ENCODE results near the gene NBEA.

The NBEA gene

DNA sequence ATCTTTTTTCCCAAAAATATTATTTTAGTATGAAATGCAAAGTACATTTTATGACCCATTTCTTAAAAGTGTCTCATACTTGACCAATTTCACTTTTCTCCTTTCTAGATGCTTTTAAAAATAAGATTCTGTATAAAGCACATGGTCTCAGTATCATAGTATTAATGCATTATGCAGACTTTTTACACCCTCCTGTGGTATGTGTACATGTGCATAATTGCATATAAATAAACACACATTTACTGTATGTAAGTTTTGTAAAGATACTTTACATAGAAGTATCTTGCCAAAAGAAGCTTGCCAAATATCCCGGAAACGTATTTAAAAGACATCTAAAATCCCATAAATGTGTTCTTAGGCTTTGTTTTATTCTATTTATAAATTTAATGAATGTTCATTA, 619.5 kb downstream of the NBEA start:
- Mint-ChIP-seq H3K27me3 (no peaks in the 10 kb centered on the region), H3K9me3 (no peaks in the 10 kb centered on the region), H3K4me1 (ENCODE audit: low read depth) (no peaks in the 10 kb centered on the region), H3K36me3 (ENCODE audit: low read depth) (no peaks in the 10 kb centered on the region), H3K4me3 (no peak overlapping the region), H3K27ac (no peak overlapping the region)
- intact Hi-C loops (cut with micrococcal nuclease): no loop called here

- Mint-ChIP-seq H3K27ac (no peak overlapping the region), H3K4me3 (no peak overlapping the region), H3K9me3 (no peaks in the 10 kb centered on the region), H3K27me3 (no peaks in the 10 kb centered on the region), H3K4me1 (ENCODE audit: low read depth) (no peaks in the 10 kb centered on the region), H3K36me3 (ENCODE audit: low read depth) (no peaks in the 10 kb centered on the region)
- intact Hi-C loops (cut with micrococcal nuclease): no loop called here
Measured at GRCh38 chr13:35565273-35565672, 623.2 kb downstream of the NBEA start.

GRCh38 chr13:35566340-35566739, 624.3 kb downstream of the NBEA start:
- Mint-ChIP-seq H3K4me1 (ENCODE audit: low read depth) (no peaks in the 10 kb centered on the region), H3K27me3 (no peaks in the 10 kb centered on the region), H3K4me3 (no peak overlapping the region), H3K36me3 (ENCODE audit: low read depth) (no peaks in the 10 kb centered on the region), H3K27ac (no peak overlapping the region), H3K9me3 (no peaks in the 10 kb centered on the region)
- intact Hi-C loops (cut with micrococcal nuclease): no loop called here

GRCh38 chr13:35567406-35567980, 625.4 kb downstream of the NBEA start:
- intact Hi-C loops (cut with micrococcal nuclease): no loop called here
- H3K4me1 Mint-ChIP-seq (ENCODE audit: low read depth): no peaks in the 10 kb centered on the region

DNA sequence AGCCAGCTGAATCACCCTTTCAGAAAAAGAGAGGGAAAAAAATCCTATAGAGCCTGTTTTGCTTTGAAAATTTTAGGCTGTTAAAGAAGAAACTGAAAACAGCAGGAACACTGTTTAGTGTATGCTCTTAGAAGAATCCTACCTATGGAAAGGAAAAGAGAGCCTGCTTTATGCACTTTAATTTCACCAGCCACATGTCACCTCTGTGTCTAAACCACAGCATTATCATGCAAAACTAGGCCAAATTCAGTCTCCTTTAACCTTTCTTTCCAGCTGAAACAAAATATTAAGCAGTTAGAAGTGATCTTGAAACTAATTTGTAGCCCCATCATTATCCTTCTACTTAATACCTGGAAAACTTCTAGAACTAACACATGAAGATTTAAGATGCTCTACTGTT, 631.6 kb downstream of the NBEA start:
- Mint-ChIP-seq H3K4me3 (no peak overlapping the region), H3K27me3 (no peaks in the 10 kb centered on the region), H3K36me3 (ENCODE audit: low read depth) (no peaks in the 10 kb centered on the region), H3K4me1 (ENCODE audit: low read depth) (no peaks in the 10 kb centered on the region), H3K27ac (no peak overlapping the region), H3K9me3 (no peaks in the 10 kb centered on the region)
- intact Hi-C loops (cut with micrococcal nuclease): no loop called here

More at GRCh38 chr13:35567406-35567980, 625.4 kb downstream of the NBEA start:
- no peak overlapping the region for H3K4me3 Mint-ChIP-seq
- no peaks in the 10 kb centered on the region for H3K36me3 Mint-ChIP-seq (ENCODE audit: low read depth)
- H3K27ac Mint-ChIP-seq: no peak overlapping the region
- no peaks in the 10 kb centered on the region for H3K9me3 Mint-ChIP-seq
- H3K27me3 Mint-ChIP-seq: no peaks in the 10 kb centered on the region

- intact Hi-C loops (cut with micrococcal nuclease): no loop called here
- Mint-ChIP-seq H3K4me3 (no peak overlapping the region), H3K4me1 (ENCODE audit: low read depth) (no peaks in the 10 kb centered on the region), H3K9me3 (no peaks in the 10 kb centered on the region), H3K36me3 (ENCODE audit: low read depth) (no peaks in the 10 kb centered on the region), H3K27me3 (no peaks in the 10 kb centered on the region), H3K27ac (no peak overlapping the region)
Measured at GRCh38 chr13:35592457-35592856, 650.4 kb downstream of the NBEA start.

GRCh38 chr13:35593651-35594050, 651.6 kb downstream of the NBEA start:
- intact Hi-C loops (cut with micrococcal nuclease): no loop called here
- H3K36me3 Mint-ChIP-seq (ENCODE audit: low read depth): no peaks in the 10 kb centered on the region
- H3K27me3 Mint-ChIP-seq: no peaks in the 10 kb centered on the region
- H3K9me3 Mint-ChIP-seq: no peaks in the 10 kb centered on the region
- no peak overlapping the region for H3K4me3 Mint-ChIP-seq
- H3K4me1 Mint-ChIP-seq (ENCODE audit: low read depth): no peaks in the 10 kb centered on the region
- H3K27ac Mint-ChIP-seq: no peak overlapping the region

- H3K9me3 Mint-ChIP-seq: no peaks in the 10 kb centered on the region
- intact Hi-C loops (cut with micrococcal nuclease): no loop called here
- H3K4me3 Mint-ChIP-seq: no peak overlapping the region
- H3K4me1 Mint-ChIP-seq (ENCODE audit: low read depth): no peaks in the 10 kb centered on the region
- H3K27me3 Mint-ChIP-seq: no peaks in the 10 kb centered on the region
- H3K27ac Mint-ChIP-seq: no peak overlapping the region
- H3K36me3 Mint-ChIP-seq (ENCODE audit: low read depth): no peaks in the 10 kb centered on the region
Measured at GRCh38 chr13:35594096-35594495, 652.0 kb downstream of the NBEA start.

GRCh38 chr13:35595181-35595580, 653.1 kb downstream of the NBEA start:
- Mint-ChIP-seq H3K27ac (no peak overlapping the region), H3K36me3 (ENCODE audit: low read depth) (no peaks in the 10 kb centered on the region), H3K4me3 (no peak overlapping the region), H3K9me3 (no peaks in the 10 kb centered on the region), H3K27me3 (no peaks in the 10 kb centered on the region), H3K4me1 (ENCODE audit: low read depth) (no peaks in the 10 kb centered on the region)
- intact Hi-C loops (cut with micrococcal nuclease): no loop called here

DNA sequence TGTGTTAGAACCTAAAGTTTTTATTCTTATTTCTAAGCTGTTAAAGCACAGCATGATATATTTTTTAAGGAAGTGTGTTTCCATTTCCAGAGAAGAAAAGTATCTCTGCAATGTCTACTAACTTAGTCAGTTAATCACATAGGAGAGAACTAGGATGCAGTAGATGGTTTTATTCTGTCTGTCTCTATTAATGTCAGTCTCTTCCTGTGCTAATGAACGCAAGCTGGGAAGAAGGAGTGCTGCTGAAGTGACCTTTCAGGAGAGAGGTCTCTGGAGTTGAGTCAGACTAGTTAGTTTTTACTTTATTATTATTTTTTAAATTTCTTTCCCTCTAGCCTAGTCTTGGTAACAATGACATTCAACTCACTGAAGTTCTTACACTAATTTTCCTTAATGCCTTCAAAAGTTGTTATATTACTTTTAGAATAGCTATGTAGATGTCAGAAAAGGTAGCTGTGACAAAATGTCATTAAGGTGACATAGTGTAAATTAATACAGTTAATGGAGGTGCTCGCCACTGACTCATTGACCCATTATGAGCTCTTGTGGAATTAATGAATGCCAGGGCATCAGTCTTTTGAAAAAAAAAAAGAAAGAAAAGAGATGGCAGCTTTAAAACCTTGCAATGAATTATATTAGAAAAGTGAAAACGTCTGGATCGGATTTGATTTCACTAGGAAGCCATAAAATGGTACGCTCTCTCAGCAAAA, 654.4 kb downstream of the NBEA start:
- intact Hi-C loops (cut with micrococcal nuclease): no loop called here
- H3K36me3 Mint-ChIP-seq (ENCODE audit: low read depth): no peaks in the 10 kb centered on the region
- no peaks in the 10 kb centered on the region for H3K4me1 Mint-ChIP-seq (ENCODE audit: low read depth)
- no peak overlapping the region for H3K4me3 Mint-ChIP-seq
- H3K9me3 Mint-ChIP-seq: no peaks in the 10 kb centered on the region
- no peak overlapping the region for H3K27ac Mint-ChIP-seq
- no peaks in the 10 kb centered on the region for H3K27me3 Mint-ChIP-seq

DNA sequence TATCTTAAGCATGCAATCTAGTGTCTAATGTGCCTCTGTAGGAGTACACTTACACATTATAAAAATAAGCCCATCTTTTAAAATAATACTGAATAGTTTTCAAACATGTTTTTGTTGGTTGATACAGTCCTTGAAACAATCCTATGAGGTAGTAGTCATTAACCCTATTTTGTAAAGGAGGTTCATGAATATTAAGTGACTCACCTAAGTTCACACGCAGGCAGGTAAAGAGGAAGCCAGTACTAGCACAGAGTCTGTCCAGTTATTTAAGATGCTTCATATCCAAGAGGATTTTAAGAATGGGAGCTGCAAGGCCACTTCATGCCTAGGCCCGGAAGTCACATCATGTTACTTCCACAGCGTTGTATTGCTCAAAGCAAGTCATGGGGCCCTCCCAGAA, 655.4 kb downstream of the NBEA start:
- Mint-ChIP-seq H3K4me3 (no peak overlapping the region), H3K27me3 (no peaks in the 10 kb centered on the region), H3K27ac (no peak overlapping the region), H3K36me3 (ENCODE audit: low read depth) (no peaks in the 10 kb centered on the region), H3K9me3 (no peaks in the 10 kb centered on the region), H3K4me1 (ENCODE audit: low read depth) (no peaks in the 10 kb centered on the region)
- intact Hi-C loops (cut with micrococcal nuclease): no loop called here

GRCh38 chr13:35598233-35598632, 656.2 kb downstream of the NBEA start:
- Mint-ChIP-seq H3K4me3 (no peak overlapping the region), H3K9me3 (no peaks in the 10 kb centered on the region), H3K4me1 (ENCODE audit: low read depth) (no peaks in the 10 kb centered on the region), H3K27ac (no peak overlapping the region), H3K27me3 (no peaks in the 10 kb centered on the region), H3K36me3 (ENCODE audit: low read depth) (no peaks in the 10 kb centered on the region)
- intact Hi-C loops (cut with micrococcal nuclease): no loop called here

GRCh38 chr13:35598790-35599369, 656.8 kb downstream of the NBEA start:
- Mint-ChIP-seq H3K4me1 (ENCODE audit: low read depth) (no peaks in the 10 kb centered on the region), H3K9me3 (no peaks in the 10 kb centered on the region), H3K36me3 (ENCODE audit: low read depth) (no peaks in the 10 kb centered on the region), H3K4me3 (no peak overlapping the region), H3K27ac (no peak overlapping the region), H3K27me3 (no peaks in the 10 kb centered on the region)
- intact Hi-C loops (cut with micrococcal nuclease): no loop called here

- no peaks in the 10 kb centered on the region for H3K36me3 Mint-ChIP-seq (ENCODE audit: low read depth)
- H3K4me1 Mint-ChIP-seq (ENCODE audit: low read depth): no peaks in the 10 kb centered on the region
- no peaks in the 10 kb centered on the region for H3K9me3 Mint-ChIP-seq
- H3K27me3 Mint-ChIP-seq: no peaks in the 10 kb centered on the region
- no peak overlapping the region for H3K4me3 Mint-ChIP-seq
- no peak overlapping the region for H3K27ac Mint-ChIP-seq
- intact Hi-C loops (cut with micrococcal nuclease): no loop called here
Measured at GRCh38 chr13:35599384-35599783, 657.3 kb downstream of the NBEA start.

DNA sequence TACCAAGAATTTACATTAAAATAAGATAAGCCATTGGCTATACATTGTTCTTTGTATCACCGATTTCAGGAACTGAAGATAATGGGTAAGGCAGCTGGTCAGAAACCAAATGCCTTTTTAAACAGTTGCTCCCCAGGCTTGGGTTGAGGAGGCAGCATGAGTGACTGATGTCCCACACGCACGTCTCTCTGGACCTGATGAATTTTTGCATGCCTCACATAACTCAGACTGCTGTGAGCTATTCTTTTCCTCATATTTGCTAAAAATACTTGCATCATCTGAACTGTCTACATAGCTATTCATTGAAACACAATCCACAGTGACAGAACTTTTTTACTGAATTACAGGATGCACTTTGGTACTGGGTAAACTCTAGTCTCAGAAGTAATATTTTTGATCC, 658.1 kb downstream of the NBEA start:
- Mint-ChIP-seq H3K27ac (no peak overlapping the region), H3K9me3 (no peaks in the 10 kb centered on the region), H3K27me3 (no peaks in the 10 kb centered on the region), H3K4me1 (ENCODE audit: low read depth) (no peaks in the 10 kb centered on the region), H3K36me3 (ENCODE audit: low read depth) (no peaks in the 10 kb centered on the region), H3K4me3 (no peak overlapping the region)
- intact Hi-C loops (cut with micrococcal nuclease): no loop called here

Data from dendritic cell treated with granulocyte-macrophage colony-stimulating factor and Interleukin-4, amounts not matched to agents 40 ng/mL and 50 ng/mL, for 4 days (primary cell).